Spinal cord (tissue), 10 donors: ENCODE data around the gene NAALADL2. TPM values are rescaled to one million over a fixed set of nuclear protein-coding genes. Genes with fewer than 3 reads are reported as not detected.
"Not testable (repeated sequence)": the region's sequence is repeated elsewhere in the genome, so short reads cannot be mapped to it uniquely, and the experiment has no call there.

Experiments used
- DNase-seq, 6 donors: peaks; one replicate each; pipeline versions ENCODE4 v3.0.0 to v3.0.0-alpha.2; 2013 to 2015; ENCODE audit warnings: low spot score in 6 of 6, low read depth in 4 of 6
- H3K27ac ChIP-seq: one replicate; pipeline ENCODE4 v1.5.1; 2013; ENCODE audit warnings: low read depth, low read length, control low read depth
- H3K27me3 ChIP-seq: one replicate; pipeline ENCODE4 v1.6.1; 2013; ENCODE audit warnings: low read length; ENCODE audit not compliant: control insufficient read depth, insufficient read depth
- H3K36me3 ChIP-seq: one replicate; pipeline ENCODE4 v1.6.1; 2013; ENCODE audit warnings: low read length; ENCODE audit not compliant: control insufficient read depth, insufficient read depth
- H3K4me1 ChIP-seq: one replicate; pipeline ENCODE4 v1.6.1; 2013; ENCODE audit warnings: low read length; ENCODE audit not compliant: control insufficient read depth, insufficient read depth
- H3K4me3 ChIP-seq: one replicate; pipeline ENCODE4 v1.5.1; 2013; ENCODE audit warnings: low read depth, low read length, control low read depth
- H3K9me3 ChIP-seq: one replicate; pipeline ENCODE4 v1.6.1; 2013; ENCODE audit warnings: low read length; ENCODE audit not compliant: control insufficient read depth, insufficient read depth
- WGBS: methylation state at CpG from one replicate; pipeline ENCODE4 v1.1.5; 2013; ENCODE audit warnings: missing lambda C conversion rate; ENCODE audit not compliant: insufficient coverage; 5-methylcytosine and 5-hydroxymethylcytosine counted together
- polyA plus RNA-seq, 2 donors: library from polyadenylated mRNA; unstranded; fragments of 120-200 nt; gene quantifications; one replicate each; pipeline ENCODE4 v1.2.1, GENCODE V29; 2013; ENCODE audit not compliant: insufficient read length in 2 of 2
- total RNA-seq, 2 donors: library from RNA; depleted of rRNA in 1 of 2; stranded (reverse); fragments of 120-200 nt in 1 of 2; fragments of >200 nt in 1 of 2; gene quantifications; one replicate each; pipeline versions ENCODE4 v1.2.3 to v1.2.4, GENCODE V29; 2013 to 2014
- donor health status: healthy.

NAALADL2 gene
- total and polyA plus RNA-seq, 4 donors, result 2.9 to 24.4 (median 11.1) TPM

- not testable (repeated sequence) for DNase-seq, H3K9me3 ChIP-seq, H3K36me3 ChIP-seq, H3K4me1 ChIP-seq, H3K4me3 ChIP-seq, H3K27me3 ChIP-seq, H3K27ac ChIP-seq
- WGBS, result no CpG with 5 or more reads among the region's 2 CpGs
Measured at GRCh38 chr3:175528693-175529092, 669.6 kb downstream of the NAALADL2 start.

DNA sequence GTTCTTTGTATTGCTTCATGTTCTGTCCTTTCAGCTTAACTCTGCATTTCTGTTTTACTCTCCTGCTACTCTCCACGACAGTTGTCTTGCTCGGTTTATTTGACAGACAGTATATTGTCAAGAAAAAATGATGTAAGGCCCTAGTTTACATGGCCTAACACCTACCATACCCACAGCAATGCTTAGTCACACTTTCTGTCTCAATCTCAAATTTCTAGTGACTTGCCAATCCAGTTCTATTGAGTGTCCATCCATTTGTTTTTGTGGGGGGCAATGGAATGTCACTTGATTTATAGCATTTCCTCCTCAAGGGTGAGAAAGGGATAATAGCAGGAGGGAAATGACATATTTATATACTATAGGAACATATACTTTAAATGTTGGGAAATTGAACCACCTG lies 676.2 kb downstream of the NAALADL2 start:
- Histone ChIP-seq H3K27ac (no peak overlapping the region), H3K4me3 (no peak overlapping the region), H3K36me3 (no peaks in the 10 kb centered on the region), H3K9me3 (no peaks in the 10 kb centered on the region), H3K4me1 (no peaks in the 10 kb centered on the region), H3K27me3 (no peaks in the 10 kb centered on the region)
- no CpG with 5 or more reads among the region's 2 CpGs for WGBS
- no peak for DNase-seq

GRCh38 chr3:175546115-175546514 lies 687.0 kb downstream of the NAALADL2 start:
- WGBS, result 100% methylated on average over 3 of the region's 4 CpGs
- Histone ChIP-seq H3K27ac (no peak overlapping the region), H3K9me3 (no peaks in the 10 kb centered on the region), H3K4me3 (no peak overlapping the region), H3K27me3 (no peaks in the 10 kb centered on the region), H3K36me3 (no peaks in the 10 kb centered on the region), H3K4me1 (no peaks in the 10 kb centered on the region)
- no peak for DNase-seq

DNA sequence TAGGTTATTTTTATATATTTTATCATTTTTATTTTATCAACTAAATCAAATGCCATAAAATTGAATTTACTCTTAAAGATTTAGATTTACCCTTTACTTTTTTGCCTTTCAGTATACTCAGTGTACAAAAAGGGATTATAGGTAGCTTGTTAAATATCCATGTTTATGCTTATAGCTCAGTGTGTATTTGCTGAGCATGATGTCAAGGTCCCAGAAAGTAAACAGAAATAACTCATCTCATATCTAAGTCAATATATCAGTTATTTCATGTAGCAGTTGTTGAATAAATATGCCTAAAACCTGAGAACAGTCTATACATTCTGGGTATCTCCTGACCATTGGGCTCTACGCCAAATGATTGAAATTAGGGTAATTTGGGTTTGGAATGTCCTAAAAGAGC lies 693.8 kb downstream of the NAALADL2 start:
- WGBS, result no CpG with 5 or more reads among the region's 1 CpG
- DNase-seq, result no peak

DNA sequence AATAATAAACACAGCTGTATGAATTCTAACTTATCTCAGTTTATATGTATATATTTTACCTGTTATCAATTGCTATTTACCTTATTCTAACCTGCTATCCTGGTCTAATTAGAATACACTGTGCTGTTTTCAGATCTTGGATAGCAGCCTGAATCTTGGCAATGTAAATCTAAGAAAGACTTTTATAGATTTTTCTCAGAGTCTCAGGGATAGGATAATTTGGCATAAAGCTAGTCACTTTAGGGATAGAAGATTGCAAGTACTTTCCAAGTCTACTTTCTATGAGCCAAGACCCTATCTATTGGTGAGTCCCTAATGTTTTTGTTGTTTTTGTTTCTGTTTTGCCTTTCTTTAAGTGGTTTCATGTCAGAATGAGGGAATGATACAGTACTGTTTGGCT lies 695.7 kb downstream of the NAALADL2 start:
- Histone ChIP-seq H3K4me3 (no peak overlapping the region), H3K27ac (no peak overlapping the region), H3K4me1 (no peaks in the 10 kb centered on the region), H3K9me3 (no peaks in the 10 kb centered on the region), H3K27me3 (no peaks in the 10 kb centered on the region), H3K36me3 (no peaks in the 10 kb centered on the region)
- peak in 1 of 6 donors; percentile 22 for DNase-seq

More for the DNA sequence above, 693.8 kb downstream of the NAALADL2 start:
- Histone ChIP-seq H3K27ac (no peak overlapping the region), H3K27me3 (no peaks in the 10 kb centered on the region), H3K9me3 (no peaks in the 10 kb centered on the region), H3K4me3 (no peak overlapping the region), H3K36me3 (no peaks in the 10 kb centered on the region), H3K4me1 (no peaks in the 10 kb centered on the region)

DNA sequence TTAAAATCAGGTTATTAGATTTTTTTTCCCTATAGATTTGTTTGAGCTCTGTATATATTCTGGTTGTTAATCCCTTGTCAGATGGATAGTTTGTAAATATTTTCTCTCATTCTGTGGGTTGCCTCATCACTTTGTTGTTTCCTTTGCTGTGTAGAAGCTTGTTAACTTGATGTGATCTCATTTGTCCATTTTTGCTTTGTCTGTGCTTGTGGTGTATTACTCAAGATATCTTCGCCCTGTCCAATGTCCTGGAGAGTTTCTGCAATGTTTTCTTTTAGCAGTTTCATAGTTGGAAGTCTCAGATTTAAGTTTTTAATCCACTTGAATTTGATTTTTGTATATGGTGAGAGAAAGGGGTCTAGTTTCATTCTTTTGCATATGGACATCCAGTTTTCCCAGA lies 699.1 kb downstream of the NAALADL2 start:
- no peaks in the 10 kb centered on the region for H3K4me1 ChIP-seq
- 100% methylated on average over 1 of the region's 1 CpG for WGBS

DNA sequence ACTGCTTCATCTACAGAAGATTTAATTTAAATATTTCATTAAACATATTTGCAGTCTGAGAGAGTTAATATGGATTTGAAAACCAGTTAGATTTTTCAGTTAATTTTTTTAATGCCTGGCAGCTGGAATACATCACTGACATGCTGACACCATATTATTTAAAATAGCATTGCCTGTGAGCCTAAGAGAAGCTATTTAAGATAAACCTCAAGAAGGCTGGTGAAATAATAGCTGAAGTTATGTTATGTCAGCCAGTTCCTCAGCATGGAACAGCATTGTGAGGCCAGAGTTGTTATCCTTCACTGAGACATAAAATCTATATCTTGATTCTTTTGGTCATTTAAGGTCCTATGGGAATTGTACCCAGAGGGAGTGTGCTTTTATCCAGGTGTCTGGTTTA lies 705.2 kb downstream of the NAALADL2 start:
- DNase-seq, result peak in 1 of 6 donors; percentile 29
- no peak overlapping the region for H3K27ac ChIP-seq
- no peaks in the 10 kb centered on the region for H3K36me3 ChIP-seq
- no peaks in the 10 kb centered on the region for H3K9me3 ChIP-seq
- H3K27me3 ChIP-seq, result no peaks in the 10 kb centered on the region
- no peak overlapping the region for H3K4me3 ChIP-seq
- no peaks in the 10 kb centered on the region for H3K4me1 ChIP-seq

More for the DNA sequence above, 699.1 kb downstream of the NAALADL2 start:
- Histone ChIP-seq H3K27me3 (no peaks in the 10 kb centered on the region), H3K9me3 (no peaks in the 10 kb centered on the region), H3K4me3 (no peak overlapping the region), H3K36me3 (no peaks in the 10 kb centered on the region), H3K27ac (no peak overlapping the region)
- no peak for DNase-seq

GRCh38 chr3:175571096-175571495 lies 712.0 kb downstream of the NAALADL2 start:
- Histone ChIP-seq H3K27me3 (no peaks in the 10 kb centered on the region), H3K9me3 (peaks cover 2% of the 10 kb centered on the region), H3K36me3 (no peaks in the 10 kb centered on the region), H3K27ac (no peak overlapping the region), H3K4me1 (no peaks in the 10 kb centered on the region), H3K4me3 (no peak overlapping the region)
- DNase-seq, result no peak

- Histone ChIP-seq H3K27ac (no peak overlapping the region), H3K27me3 (no peaks in the 10 kb centered on the region), H3K9me3 (peaks cover 2% of the 10 kb centered on the region), H3K36me3 (no peaks in the 10 kb centered on the region), H3K4me3 (no peak overlapping the region), H3K4me1 (no peaks in the 10 kb centered on the region)
- no peak for DNase-seq
- no CpG with 5 or more reads among the region's 2 CpGs for WGBS
Measured at GRCh38 chr3:175573226-175573625, 714.1 kb downstream of the NAALADL2 start.

GRCh38 chr3:175580318-175580717 lies 721.2 kb downstream of the NAALADL2 start:
- H3K4me1 ChIP-seq, result no peaks in the 10 kb centered on the region
- no peaks in the 10 kb centered on the region for H3K36me3 ChIP-seq
- no peak overlapping the region for H3K27ac ChIP-seq
- H3K27me3 ChIP-seq, result no peaks in the 10 kb centered on the region
- no CpG with 5 or more reads among the region's 1 CpG for WGBS
- H3K9me3 ChIP-seq, result no peaks in the 10 kb centered on the region
- no peak overlapping the region for H3K4me3 ChIP-seq
- DNase-seq, result no peak
